MCF 10A (cell line): ENCODE data around the gene KAZN. TPM values are rescaled to one million over a fixed set of nuclear protein-coding genes. Genes with fewer than 3 reads are reported as not detected.

Experiments
- BruUV-seq: library from RNA; stranded (reverse); fragments of 400-500 nt; replicated peaks from 2 replicates; lab custom pipeline; 2021; lab: Mats Ljungman, UMichigan
- CTCF ChIA-PET: fragments of 300-600 bp; sonication (Branson Sonifier 250); formaldehyde crosslinking; extraction: SDS; loops from one replicate; lab custom pipeline; 2021; ENCODE audit warnings: antibody characterized with exemption, inconsistent platforms; lab: Yijun Ruan, JAX
- POLR2A ChIA-PET: fragments of 300-600, 350-650 bp; sonication (Branson Sonifier 250); formaldehyde crosslinking; extraction: SDS; loops from one replicate; lab custom pipeline; 2020; ENCODE audit warnings: antibody characterized with exemption, inconsistent platforms; lab: Yijun Ruan, JAX
- DNase-seq: peaks from one replicate; pipeline ENCODE4 v3.0.0-alpha.2; 2018; ENCODE audit not compliant: unreplicated experiment
- H3K27ac Mint-ChIP-seq: one replicate; pipeline ENCODE4 v1.8.0; 2022; ENCODE audit warnings: mild to moderate bottlenecking, low read depth, mixed read lengths; ENCODE audit not compliant: unreplicated experiment
- H3K27me3 Mint-ChIP-seq: one replicate; pipeline ENCODE4 v1.8.0; 2022; ENCODE audit warnings: mixed read lengths; ENCODE audit not compliant: insufficient read depth, unreplicated experiment
- H3K36me3 Mint-ChIP-seq: one replicate; pipeline ENCODE4 v1.8.0; 2022; ENCODE audit warnings: mild to moderate bottlenecking, moderate library complexity, mixed read lengths; ENCODE audit not compliant: insufficient read depth, unreplicated experiment
- H3K4me1 Mint-ChIP-seq: one replicate; pipeline ENCODE4 v1.8.0; 2022; ENCODE audit warnings: mixed read lengths; ENCODE audit not compliant: insufficient read depth, unreplicated experiment
- H3K4me3 Mint-ChIP-seq: one replicate; pipeline ENCODE4 v1.8.0; 2022; ENCODE audit warnings: mild to moderate bottlenecking, moderate library complexity, mixed read lengths; ENCODE audit not compliant: unreplicated experiment
- H3K9me3 Mint-ChIP-seq: one replicate; pipeline ENCODE4 v1.8.0; 2022; ENCODE audit warnings: mixed read lengths; ENCODE audit not compliant: unreplicated experiment
- CTCF ChIP-seq: fragments of 200-600 bp; IDR thresholded peaks from one replicate; pipeline ENCODE4 v1.8.0; 2022; ENCODE audit warnings: antibody characterized with exemption, mild to moderate bottlenecking; ENCODE audit not compliant: unreplicated experiment
- intact Hi-C: fragments of 100-400 bp; cut with micrococcal nuclease; formaldehyde crosslinking; loops from 2 replicates; pipeline ENCODE4 v1.14.1; 2022
- total RNA-seq: library from RNA; stranded (reverse); gene quantifications from 2 replicates; pipeline ENCODE4 v1.2.3, GENCODE V29; 2022

The KAZN gene
- total RNA-seq, 1 experiment from 2014 or later = 3.3 TPM

DNA sequence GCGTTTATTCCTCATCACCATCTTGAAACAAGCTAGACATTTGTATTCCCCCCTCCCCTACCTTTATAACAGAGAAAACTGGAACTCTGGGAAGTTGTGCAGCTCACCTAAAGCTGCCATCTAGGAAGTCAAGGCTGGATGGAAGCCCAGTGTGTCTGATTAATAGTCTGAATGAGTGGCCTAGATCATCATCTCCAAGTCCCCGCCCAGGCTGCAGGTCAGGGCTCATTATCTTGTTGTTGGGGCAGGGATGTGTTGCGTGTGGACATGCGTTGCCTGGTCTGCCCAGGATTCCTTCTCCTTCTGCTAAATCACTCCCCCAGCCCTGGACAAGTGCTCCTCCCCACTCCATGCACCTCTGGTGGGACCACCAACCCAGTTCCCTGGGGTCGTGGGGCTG, 14.7 kb upstream of the KAZN start:
- TF ChIP-seq CTCF = no peak
- no peak overlapping the region for H3K27ac Mint-ChIP-seq
- no TSS peak for BruUV-seq
- DNase-seq = no peak
- H3K36me3 Mint-ChIP-seq = no peaks in the 10 kb centered on the region
- ChIA-PET POLR2A (interaction anchor here (0.7 kb wide), 1 partner anchor 27 kb away, joined by 3 read pairs; no protein-coding TSS in a partner anchor), CTCF (interaction anchor here (0.7 to 1.2 kb wide), 2 partner anchors 10 to 1148 kb away, joined by 3 to 5 read pairs; no protein-coding TSS in a partner anchor)
- no peak overlapping the region for H3K4me3 Mint-ChIP-seq
- intact Hi-C loops = no loop called here
- no peaks in the 10 kb centered on the region for H3K27me3 Mint-ChIP-seq
- H3K4me1 Mint-ChIP-seq = no peaks in the 10 kb centered on the region
- H3K9me3 Mint-ChIP-seq = peaks cover 8% of the 10 kb centered on the region

GRCh38 chr1:14585728-14586127, 12.8 kb upstream of the KAZN start:
- Mint-ChIP-seq H3K9me3 (peaks cover 8% of the 10 kb centered on the region), H3K4me3 (no peak overlapping the region), H3K27ac (no peak overlapping the region), H3K4me1 (no peaks in the 10 kb centered on the region), H3K27me3 (peaks cover 9% of the 10 kb centered on the region), H3K36me3 (no peaks in the 10 kb centered on the region)
- intact Hi-C loops = no loop called here
- ChIA-PET POLR2A (interaction anchor here (0.7 to 0.9 kb wide), 2 partner anchors 9 to 21 kb away, joined by 3 read pairs; no protein-coding TSS in a partner anchor), CTCF (no interaction called here)
- BruUV-seq = no TSS peak
- no peak for DNase-seq
- no peak for TF ChIP-seq CTCF

DNA sequence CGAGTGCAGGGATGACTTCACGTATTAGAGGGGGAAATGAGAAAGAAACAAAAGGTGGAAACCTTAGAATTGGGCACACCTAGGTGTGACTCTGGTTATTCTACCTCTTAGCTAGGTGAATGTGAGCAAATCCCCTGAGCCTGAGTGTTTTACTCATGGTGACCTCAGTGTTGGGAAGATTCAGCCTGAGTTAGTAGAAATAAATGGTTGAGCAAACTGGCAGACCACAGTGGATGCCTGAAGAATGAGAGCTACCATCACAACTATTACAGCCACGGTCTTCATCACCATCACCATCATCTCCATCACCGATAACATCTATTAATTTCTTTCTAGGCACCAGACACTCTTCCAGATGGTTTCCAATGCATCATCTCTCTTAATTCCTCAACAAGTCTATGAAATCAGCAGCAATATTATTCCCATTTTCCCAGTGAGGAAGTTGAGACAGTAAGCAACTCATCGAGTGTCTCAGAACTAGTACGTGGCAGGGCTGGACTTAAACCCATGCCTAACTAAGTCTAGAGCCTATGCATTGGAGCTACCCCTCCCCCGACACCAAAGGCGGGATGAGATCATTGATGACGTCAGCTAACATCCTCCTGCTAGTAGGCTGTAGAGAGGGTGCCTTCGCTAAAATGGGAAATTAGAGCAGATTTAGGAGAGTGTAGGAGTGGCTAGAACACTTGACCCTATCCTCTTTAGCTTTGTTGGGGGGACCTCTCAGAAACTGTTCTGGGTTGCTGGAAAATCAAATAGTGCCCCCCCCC, 7.9 kb upstream of the KAZN start:
- Mint-ChIP-seq H3K9me3 (no peaks in the 10 kb centered on the region), H3K36me3 (no peaks in the 10 kb centered on the region), H3K4me1 (no peaks in the 10 kb centered on the region), H3K27ac (no peak overlapping the region), H3K27me3 (peaks cover 16% of the 10 kb centered on the region), H3K4me3 (no peak overlapping the region)
- BruUV-seq = no TSS peak
- DNase-seq = no peak
- ChIA-PET CTCF (no interaction called here), POLR2A (interaction anchor here (0.6 kb wide), 1 partner anchor 351 kb away, joined by 6 read pairs; no protein-coding TSS in a partner anchor)
- intact Hi-C loops = no loop called here
- no peak for TF ChIP-seq CTCF

- intact Hi-C loops = no loop called here
- DNase-seq = no peak
- Mint-ChIP-seq H3K36me3 (no peaks in the 10 kb centered on the region), H3K4me1 (no peaks in the 10 kb centered on the region), H3K27ac (no peak overlapping the region), H3K4me3 (no peak overlapping the region), H3K9me3 (no peaks in the 10 kb centered on the region), H3K27me3 (peaks cover 23% of the 10 kb centered on the region)
- TF ChIP-seq CTCF = no peak
- CTCF ChIA-PET = interaction anchor here (0.6 kb wide), 1 partner anchor 612 kb away, joined by 3 read pairs; no protein-coding TSS in a partner anchor
- POLR2A ChIA-PET = no interaction called here
- BruUV-seq = no TSS peak
These were observed 6.9 kb upstream of the KAZN start for GRCh38 chr1:14591600-14591999.
